ENCODE data around the gene R3HDM1. TPM values are rescaled to one million over a fixed set of nuclear protein-coding genes. Genes with fewer than 3 reads are reported as not detected.
A peak's percentile ranks its signal among the peaks of the same experiment; 100 is the strongest.

Gene R3HDM1
- total and polyA plus RNA-seq, 2 donors (not counting 1 experiment from before 2014, with no cell fraction given): 12.4 to 33.1 TPM

DNA sequence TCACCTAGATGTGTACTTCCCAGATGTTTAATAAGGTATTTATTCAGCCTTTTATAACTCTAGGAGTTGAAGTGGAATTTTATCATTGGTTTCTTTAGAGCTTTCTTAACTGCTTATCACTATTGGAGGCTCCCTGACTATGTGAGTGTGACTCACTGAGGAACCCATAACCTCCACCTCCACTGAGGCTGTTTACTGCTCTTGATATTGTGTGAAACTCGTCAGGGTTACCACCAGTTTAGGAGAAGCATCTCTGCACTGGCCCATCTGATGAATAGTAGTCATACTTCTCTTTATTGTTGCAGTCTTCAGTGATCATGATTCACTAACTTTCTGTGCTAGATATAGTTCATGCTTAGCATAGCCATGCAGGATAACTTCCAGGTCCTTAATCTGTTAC is 130.8 kb downstream of the R3HDM1 start:
- Histone ChIP-seq H3K79me2 (ENCODE audit: control insufficient read depth, insufficient read depth, low read length) (no peaks in the 10 kb centered on the region), H3K27ac (ENCODE audit: insufficient read depth, low read length) (no peak overlapping the region), H3K27me3 (ENCODE audit: control insufficient read depth, insufficient read depth, low read length) (no peaks in the 10 kb centered on the region), H3K9me3 (ENCODE audit: control insufficient read depth, insufficient read depth, low read depth, low read length) (no peaks in the 10 kb centered on the region), H3K36me3 (ENCODE audit: control insufficient read depth, insufficient read depth, low read length) (peaks cover 1% of the 10 kb centered on the region), H2AFZ (ENCODE audit: low read length) (no peak overlapping the region), H3K4me3 (replicated peaks in 1 of 4; ENCODE audit: control extremely low read depth in 1 of 4, insufficient read depth in 1 of 4, low read depth in 3 of 4, low read length in 4 of 4) (no peak overlapping the region), H4K20me1 (ENCODE audit: control insufficient read depth, extremely low read depth, insufficient read depth, low read length) (no peaks in the 10 kb centered on the region), H3K4me2 (ENCODE audit: extremely low read depth, insufficient read depth, low read length) (no peak overlapping the region), H3K9ac (ENCODE audit: insufficient read depth, low read length) (no peak overlapping the region), H3K4me1 (ENCODE audit: control insufficient read depth, extremely low read depth, insufficient read depth, low read length) (no peaks in the 10 kb centered on the region)
- TF ChIP-seq, protein P1, sequence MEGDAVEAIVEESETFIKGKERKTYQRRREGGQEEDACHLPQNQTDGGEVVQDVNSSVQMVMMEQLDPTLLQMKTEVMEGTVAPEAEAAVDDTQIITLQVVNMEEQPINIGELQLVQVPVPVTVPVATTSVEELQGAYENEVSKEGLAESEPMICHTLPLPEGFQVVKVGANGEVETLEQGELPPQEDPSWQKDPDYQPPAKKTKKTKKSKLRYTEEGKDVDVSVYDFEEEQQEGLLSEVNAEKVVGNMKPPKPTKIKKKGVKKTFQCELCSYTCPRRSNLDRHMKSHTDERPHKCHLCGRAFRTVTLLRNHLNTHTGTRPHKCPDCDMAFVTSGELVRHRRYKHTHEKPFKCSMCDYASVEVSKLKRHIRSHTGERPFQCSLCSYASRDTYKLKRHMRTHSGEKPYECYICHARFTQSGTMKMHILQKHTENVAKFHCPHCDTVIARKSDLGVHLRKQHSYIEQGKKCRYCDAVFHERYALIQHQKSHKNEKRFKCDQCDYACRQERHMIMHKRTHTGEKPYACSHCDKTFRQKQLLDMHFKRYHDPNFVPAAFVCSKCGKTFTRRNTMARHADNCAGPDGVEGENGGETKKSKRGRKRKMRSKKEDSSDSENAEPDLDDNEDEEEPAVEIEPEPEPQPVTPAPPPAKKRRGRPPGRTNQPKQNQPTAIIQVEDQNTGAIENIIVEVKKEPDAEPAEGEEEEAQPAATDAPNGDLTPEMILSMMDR (conservative IDR thresholded peaks at IDR 0.05 in 1 of 2, IDR thresholded peaks at IDR 0.05 in 1 of 2; ENCODE audit: low read depth in 1 of 2, low read length in 2 of 2): no peak
- TF ChIP-seq EZH2 (IDR thresholded peaks at IDR 0.05; ENCODE audit: low read length, missing control alignments): no peak
- peak in 1 of 2 donors; percentile 67 for DNase-seq (ENCODE audit: low read depth in 2 of 2)

GRCh38 chr2:135663148-135663700 is 131.9 kb downstream of the R3HDM1 start:
- peaks cover 1% of the 10 kb centered on the region for H3K36me3 ChIP-seq (ENCODE audit: control insufficient read depth, insufficient read depth, low read length)
- no peaks in the 10 kb centered on the region for H4K20me1 ChIP-seq (ENCODE audit: control insufficient read depth, extremely low read depth, insufficient read depth, low read length)
- H3K4me2 ChIP-seq (ENCODE audit: extremely low read depth, insufficient read depth, low read length): no peak overlapping the region
- no peak overlapping the region for H3K27ac ChIP-seq (ENCODE audit: insufficient read depth, low read length)
- DNase-seq (ENCODE audit: low read depth in 2 of 2): peak in 1 of 2 donors; percentile 6
- H2AFZ ChIP-seq (ENCODE audit: low read length): no peak overlapping the region
- H3K27me3 ChIP-seq (ENCODE audit: control insufficient read depth, insufficient read depth, low read length): no peaks in the 10 kb centered on the region
- H3K4me3 ChIP-seq (replicated peaks in 1 of 4; ENCODE audit: control extremely low read depth in 1 of 4, insufficient read depth in 1 of 4, low read depth in 3 of 4, low read length in 4 of 4): no peak overlapping the region
- no peak for TF ChIP-seq EZH2 (IDR thresholded peaks at IDR 0.05; ENCODE audit: low read length, missing control alignments)
- TF ChIP-seq, protein P1 (conservative IDR thresholded peaks at IDR 0.05 in 1 of 2, IDR thresholded peaks at IDR 0.05 in 1 of 2; ENCODE audit: low read depth in 1 of 2, low read length in 2 of 2): no peak
- no peak overlapping the region for H3K9ac ChIP-seq (ENCODE audit: insufficient read depth, low read length)
- H3K79me2 ChIP-seq (ENCODE audit: control insufficient read depth, insufficient read depth, low read length): no peaks in the 10 kb centered on the region
- no peaks in the 10 kb centered on the region for H3K4me1 ChIP-seq (ENCODE audit: control insufficient read depth, extremely low read depth, insufficient read depth, low read length)
- H3K9me3 ChIP-seq (ENCODE audit: control insufficient read depth, insufficient read depth, low read depth, low read length): no peaks in the 10 kb centered on the region

DNA sequence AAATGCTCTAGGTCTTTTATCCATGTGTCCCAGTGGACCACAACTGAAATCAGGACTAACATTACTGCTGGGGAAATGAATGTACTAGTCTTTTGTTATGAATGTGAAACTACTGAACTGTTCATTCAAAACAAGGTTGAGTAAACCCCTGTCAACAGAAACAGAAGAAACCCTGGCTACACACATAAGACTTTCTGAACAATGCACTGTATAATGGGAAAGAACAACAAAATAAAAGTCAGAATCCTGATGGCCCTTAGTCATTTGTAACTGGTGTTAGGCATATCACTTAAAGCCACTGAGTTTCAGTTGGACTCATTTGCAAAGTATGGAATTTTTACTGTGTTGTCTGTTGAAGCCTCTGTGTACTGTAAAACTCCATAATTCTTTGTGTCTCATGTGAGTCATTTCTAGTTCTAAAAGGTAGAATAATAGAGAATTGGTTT is 133.4 kb downstream of the R3HDM1 start:
- no peak overlapping the region for H2AFZ ChIP-seq (ENCODE audit: low read length)
- no peaks in the 10 kb centered on the region for H3K79me2 ChIP-seq (ENCODE audit: control insufficient read depth, insufficient read depth, low read length)
- peaks cover 1% of the 10 kb centered on the region for H3K36me3 ChIP-seq (ENCODE audit: control insufficient read depth, insufficient read depth, low read length)
- H3K4me3 ChIP-seq (replicated peaks in 1 of 4; ENCODE audit: control extremely low read depth in 1 of 4, insufficient read depth in 1 of 4, low read depth in 3 of 4, low read length in 4 of 4): no peak overlapping the region
- H3K27me3 ChIP-seq (ENCODE audit: control insufficient read depth, insufficient read depth, low read length): no peaks in the 10 kb centered on the region
- no peaks in the 10 kb centered on the region for H3K4me1 ChIP-seq (ENCODE audit: control insufficient read depth, extremely low read depth, insufficient read depth, low read length)
- no peak overlapping the region for H3K9ac ChIP-seq (ENCODE audit: insufficient read depth, low read length)
- no peak overlapping the region for H3K27ac ChIP-seq (ENCODE audit: insufficient read depth, low read length)
- no peaks in the 10 kb centered on the region for H3K9me3 ChIP-seq (ENCODE audit: control insufficient read depth, insufficient read depth, low read depth, low read length)
- TF ChIP-seq, protein P1 (conservative IDR thresholded peaks at IDR 0.05 in 1 of 2, IDR thresholded peaks at IDR 0.05 in 1 of 2; ENCODE audit: low read depth in 1 of 2, low read length in 2 of 2): no peak
- TF ChIP-seq EZH2 (IDR thresholded peaks at IDR 0.05; ENCODE audit: low read length, missing control alignments): no peak
- no peaks in the 10 kb centered on the region for H4K20me1 ChIP-seq (ENCODE audit: control insufficient read depth, extremely low read depth, insufficient read depth, low read length)
- peak in 1 of 2 donors; percentile 42 for DNase-seq (ENCODE audit: low read depth in 2 of 2)
- no peak overlapping the region for H3K4me2 ChIP-seq (ENCODE audit: extremely low read depth, insufficient read depth, low read length)
